K562 (cell line): ENCODE results near the gene COL5A1. TPM values are rescaled to one million over a fixed set of nuclear protein-coding genes. Genes with fewer than 3 reads are reported as not detected.

Experiments
- ATAC-seq: fragments of 200-7000 bp; cut with Tn5 transposase; 3 replicates; pipeline ENCODE4 v1.9.1; 2020; ENCODE audit warnings: moderate library complexity
- BruUV-seq: library from RNA; stranded (reverse); fragments of 400-500 nt; replicated peaks from 2 replicates; lab custom pipeline; 2021; lab: Mats Ljungman, UMichigan
- CTCF ChIA-PET: fragments of 300-600 bp; formaldehyde crosslinking; extraction: SDS; loops from one replicate; lab custom pipeline; 2021; ENCODE audit warnings: low intra/inter-chr PET ratio; lab: Yijun Ruan, JAX
- POLR2A ChIA-PET: fragments of 300-600, 350-650 bp; sonication (Branson Sonifier 250); formaldehyde crosslinking; extraction: SDS; loops from one replicate; lab custom pipeline; 2021; ENCODE audit warnings: antibody characterized with exemption, inconsistent platforms; lab: Yijun Ruan, JAX
- DNase-seq, 4 experiments: peaks; one replicate each; pipeline versions ENCODE4 v3.0.0 to v3.0.0-alpha.2; 2011 to 2018; ENCODE audit warnings: low spot score in 3 of 4, mixed read lengths in 3 of 4; ENCODE audit errors: extremely low read depth in 1 of 4
- FAIRE-seq: peaks from 2 replicates; lab custom pipeline; 2011; peaks lifted over from hg19 to GRCh38; lab: Jason Lieb, UNC
- H2AFZ ChIP-seq: 2 replicates; pipeline ENCODE4 v1.6.0; 2011; ENCODE audit warnings: low read depth, low read length, control low read depth, inconsistent platforms
- H3K27ac ChIP-seq: fragments of 200-600 bp; 3 replicates; pipeline ENCODE4 v1.8.0; 2011; ENCODE audit warnings: low read depth, mild to moderate bottlenecking, control low read depth, inconsistent platforms, low read length, moderate library complexity, mixed read lengths; ENCODE audit errors: extremely low read depth
- H3K27me3 ChIP-seq, 2 experiments: fragments of 300-600 bp in 1 of 2; 2 replicates in 1 of 2; 3 replicates in 1 of 2; pipeline versions ENCODE4 v1.6.0 to v1.8.0; 2011; ENCODE audit warnings: inconsistent platforms in 2 of 2, low read length in 2 of 2, mild to moderate bottlenecking in 1 of 2, mixed read lengths in 1 of 2, moderate library complexity in 1 of 2; ENCODE audit not compliant: control insufficient read depth in 2 of 2, insufficient read depth in 2 of 2
- H3K36me3 ChIP-seq: fragments of 300-600 bp; 3 replicates; pipeline ENCODE4 v1.8.0; 2011; ENCODE audit warnings: mild to moderate bottlenecking, low read length, inconsistent platforms; ENCODE audit not compliant: control insufficient read depth, insufficient read depth
- H3K4me1 ChIP-seq, 2 experiments: fragments of 200-600 bp in 1 of 2; replicated peaks in 1 of 2; 2 replicates in 1 of 2; 3 replicates in 1 of 2; pipeline versions ENCODE4 v1.5.1 to v1.8.0; 2011; ENCODE audit warnings: inconsistent platforms in 2 of 2, low read length in 2 of 2, mild to moderate bottlenecking in 1 of 2, mixed read lengths in 1 of 2, moderate library complexity in 1 of 2; ENCODE audit not compliant: control insufficient read depth in 2 of 2, insufficient read depth in 2 of 2
- H3K4me2 ChIP-seq: 2 replicates; pipeline ENCODE4 v1.6.1; 2011; ENCODE audit warnings: low read length, control low read depth, inconsistent platforms, mixed read lengths; ENCODE audit not compliant: insufficient read depth
- H3K4me3 ChIP-seq: fragments of 200-600 bp; sonication (generic), shearing (Covaris generic); 2 replicates; pipeline ENCODE4 v1.5.1; 2016; ENCODE audit warnings: control low read depth, inconsistent platforms
- H3K79me2 ChIP-seq: fragments of 200-600 bp; 3 replicates; pipeline ENCODE4 v1.8.0; 2011; ENCODE audit warnings: low read length, inconsistent platforms; ENCODE audit not compliant: control insufficient read depth, insufficient read depth
- H3K9ac ChIP-seq, 2 experiments: 2 replicates each; pipeline versions ENCODE4 v1.6.0 to v1.6.1; 2011; ENCODE audit warnings: low read depth in 2 of 2, low read length in 2 of 2, control low read depth in 1 of 2, inconsistent platforms in 1 of 2, mild to moderate bottlenecking in 1 of 2, mixed read lengths in 1 of 2; ENCODE audit not compliant: insufficient read depth in 1 of 2
- H3K9me1 ChIP-seq: one replicate; pipeline ENCODE4 v1.6.0; 2011; ENCODE audit warnings: inconsistent platforms, mild to moderate bottlenecking, low read length, moderate library complexity; ENCODE audit not compliant: control insufficient read depth, insufficient read depth
- H3K9me3 ChIP-seq: replicated peaks from 2 replicates; pipeline ENCODE4 v1.5.1; 2011; ENCODE audit warnings: low read depth, low read length, inconsistent platforms; ENCODE audit not compliant: control insufficient read depth, insufficient read depth
- H4K20me1 ChIP-seq: replicated peaks from 2 replicates; pipeline ENCODE4 v1.6.1; 2011; ENCODE audit warnings: low read length, inconsistent platforms, mixed read lengths; ENCODE audit not compliant: control insufficient read depth, insufficient read depth
- EP400 ChIP-seq: fragments of 450-650 bp; IDR thresholded peaks from 2 replicates; pipeline ENCODE4 v1.6.1; 2017; ENCODE audit warnings: antibody characterized with exemption, mild to moderate bottlenecking, moderate library complexity
- HMG20B ChIP-seq: fragments of 250-450 bp; sonication (Bioruptor Pico); IDR thresholded peaks from 2 replicates; pipeline ENCODE4 v1.5.0; 2021; ENCODE audit warnings: mild to moderate bottlenecking
- IRF1 ChIP-seq: sonication (generic); formaldehyde crosslinking; IDR thresholded peaks from 2 replicates; pipeline ENCODE4 v1.8.0; 2022; ENCODE audit warnings: missing genetic modification reagents, mild to moderate bottlenecking, borderline replicate concordance
- IRF2 ChIP-seq: sonication (generic); formaldehyde crosslinking; IDR thresholded peaks from 2 replicates; pipeline ENCODE4 v1.8.1; 2022; ENCODE audit warnings: mild to moderate bottlenecking, missing genetic modification reagents
- PHB2 ChIP-seq: fragments of 450-650 bp; IDR thresholded peaks from 2 replicates; pipeline ENCODE4 v1.6.1; 2017; ENCODE audit warnings: low read depth
- RNF2 ChIP-seq: sonication (generic); IDR thresholded peaks from 2 replicates; pipeline ENCODE4 v1.6.1; 2016
- TOE1 ChIP-seq, 2 experiments: fragments of 450-650 bp in 1 of 2; sonication (generic) in 1 of 2; formaldehyde crosslinking in 1 of 2; IDR thresholded peaks; 2 replicates each; pipeline versions ENCODE4 v1.7.1 to v1.8.0; 2016 to 2022; ENCODE audit warnings: borderline replicate concordance in 2 of 2, mild to moderate bottlenecking in 2 of 2, antibody characterized with exemption in 1 of 2, inconsistent platforms in 1 of 2, low read depth in 1 of 2, missing genetic modification reagents in 1 of 2, moderate library complexity in 1 of 2
- ZNF24 ChIP-seq: fragments of 450-650 bp; IDR thresholded peaks from 2 replicates; pipeline ENCODE4 v1.6.1; 2016
- ZNF354B ChIP-seq: fragments of 250-450 bp; sonication (Bioruptor Pico); IDR thresholded peaks from 2 replicates; pipeline ENCODE4 v1.4.0; 2020
- ZNF436 ChIP-seq: fragments of 250-450, 450-650 bp; sonication (Bioruptor Pico); formaldehyde crosslinking; IDR thresholded peaks from 2 replicates; pipeline ENCODE4 v1.7.0; 2020; ENCODE audit warnings: mild to moderate bottlenecking
- ZNF75A ChIP-seq: fragments of 450-650 bp; formaldehyde crosslinking; IDR thresholded peaks from 2 replicates; pipeline ENCODE4 v1.4.0; 2020; ENCODE audit warnings: mild to moderate bottlenecking
- WGBS: fragments of 100-300 bp; shearing (Covaris generic); methylation state at CpG from one replicate; pipeline ENCODE4 v1.1.6; 2016; ENCODE audit warnings: low coverage, mixed read lengths; ENCODE audit not compliant: insufficient coverage; ENCODE audit errors: missing lambda C conversion rate; 5-methylcytosine and 5-hydroxymethylcytosine counted together
- in situ Hi-C: fragments of 300-500 bp; cut with MboI; formaldehyde crosslinking; loops from 4 replicates; pipeline ENCODE4 v1.15.0; 2018; ENCODE audit warnings: inconsistent platforms, mixed read lengths
- intact Hi-C: fragments of 100-400 bp; cut with micrococcal nuclease; formaldehyde crosslinking; loops from 2 replicates; pipeline ENCODE4 v1.14.2; 2022
- polyA plus RNA-seq, 8 experiments: library from polyadenylated mRNA; depleted of rRNA in 4 of 8; stranded (reverse) in 5 of 8; unstranded in 3 of 8; fragments of >200 nt; fragmentation: Nextera tagmentation in 2 of 8; fragmentation: Illumina TruSeq in 1 of 8; extraction: Ambion mirVana in 2 of 8; extraction: Trizol in 1 of 8; gene quantifications; 2 replicates each; pipeline versions ENCODE4 v1.2.1 to v1.2.3, GENCODE V29; 2011 to 2014; ENCODE audit warnings: inconsistent platforms in 1 of 8, missing spikeins in 1 of 8
- total RNA-seq, 7 experiments: library from RNA; depleted of rRNA in 6 of 7; stranded (reverse); fragments of >200 nt in 6 of 7; fragmentation: Illumina TruSeq in 2 of 7; extraction: Trizol in 2 of 7; gene quantifications; 2 replicates each; pipeline versions ENCODE4 v1.2.1 to v1.2.3, GENCODE V29; 2011 to 2021; ENCODE audit warnings: low replicate concordance in 1 of 7

COL5A1 gene
- total and polyA plus RNA-seq, 9 of the 15 experiments (the other 6 are each of a cell fraction or from before 2014, with no cell fraction given): under 0.01 to 0.13 (median 0.04) TPM; not detected in 6

GRCh38 chr9:134607971-134608370 is 33.6 kb upstream of the COL5A1 start:
- H3K79me2 ChIP-seq: no peaks in the 10 kb centered on the region
- no peak overlapping the region for H3K27ac ChIP-seq
- H3K9me3 ChIP-seq: no peaks in the 10 kb centered on the region
- WGBS: 0% methylated on average over 4 of the region's 4 CpGs
- DNase-seq (no peak), ATAC-seq (no peak), FAIRE-seq (no peak)
- no peaks in the 10 kb centered on the region for H3K9me1 ChIP-seq
- H3K27me3 ChIP-seq: peaks cover 7 to 19% of the 10 kb centered on the region in 2 experiments; a peak in 3 of 5 replicates
- no TSS peak for BruUV-seq
- H3K4me3 ChIP-seq: no peak overlapping the region
- ChIA-PET CTCF (no interaction called here), POLR2A (interaction anchor here (1.4 kb wide), 1 partner anchor 9 kb away, joined by 3 read pairs; no protein-coding TSS in a partner anchor)
- in situ Hi-C loops: no loop called here
- H2AFZ ChIP-seq: no peak overlapping the region
- no peaks in the 10 kb centered on the region for H4K20me1 ChIP-seq
- TF ChIP-seq ZNF436 (CRISPR knock-in tag) (no peak), RNF2 (no peak), ZNF354B (CRISPR knock-in tag) (no peak), ZNF75A (CRISPR knock-in tag) (no peak), IRF1 (CRISPR knock-in tag) (no peak), ZNF24 (no peak), IRF2 (no peak), TOE1 (IDR thresholded peaks at IDR 0.05; ENCODE audit: borderline replicate concordance) (no peak), TOE1 (CRISPR knock-in tag; IDR thresholded peaks at IDR 0.05; ENCODE audit: borderline replicate concordance, low read depth) (no peak), PHB2 (no peak), HMG20B (CRISPR knock-in tag) (no peak), EP400 (no peak)
- no peak overlapping the region for H3K4me2 ChIP-seq
- H3K4me1 ChIP-seq: no peaks in the 10 kb centered on the region; a peak in 1 of 5 replicates
- H3K9ac ChIP-seq: no peak overlapping the region
- intact Hi-C loops: no loop called here
- no peaks in the 10 kb centered on the region for H3K36me3 ChIP-seq
